Measurements from ENCODE around the gene SFXN1. TPM values are rescaled to one million over a fixed set of nuclear protein-coding genes. Genes with fewer than 3 reads are reported as not detected.
A peak's percentile ranks its signal among the peaks of the same experiment; 100 is the strongest.

The SFXN1 gene
- polyA plus RNA-seq, 3 donors: 5.8 to 10.3 (median 8.3) TPM

- Histone ChIP-seq H4K20me1 (ENCODE audit: insufficient read depth, low read length) (no peaks in the 10 kb centered on the region), H2AFZ (ENCODE audit: insufficient read depth, low read depth, low read length, poor library complexity, severe bottlenecking) (no peak overlapping the region), H3K27ac (ENCODE audit: low read depth in 1 of 2, low read length in 2 of 2) (no peak overlapping the region), H3K27me3 (ENCODE audit: control insufficient read depth in 2 of 2, insufficient read depth in 2 of 2, low read length in 2 of 2) (peaks cover 14 to 18% of the 10 kb centered on the region in 2 donors), H3K4me2 (replicated peaks; ENCODE audit: extremely low read depth, low read length, poor library complexity, severe bottlenecking) (no peak overlapping the region), H3K4me3 (replicated peaks in 1 of 3; ENCODE audit: low read depth in 2 of 3, low read length in 3 of 3) (no peak overlapping the region), H3K4me1 (ENCODE audit: control insufficient read depth in 1 of 2, insufficient read depth in 2 of 2, low read length in 2 of 2) (peaks cover 10 to 17% of the 10 kb centered on the region in 2 donors), H3K9ac (ENCODE audit: insufficient read depth, low read length, poor library complexity, severe bottlenecking) (no peak overlapping the region), H3K36me3 (replicated peaks in 1 of 2; ENCODE audit: control insufficient read depth in 1 of 2, insufficient read depth in 2 of 2, low read length in 2 of 2) (no peaks in the 10 kb centered on the region), H3K9me3 (replicated peaks in 1 of 2; ENCODE audit: control insufficient read depth in 1 of 2, insufficient read depth in 1 of 2, low read length in 2 of 2) (no peaks in the 10 kb centered on the region), H3K79me2 (ENCODE audit: insufficient read depth, low read length) (peaks cover 37% of the 10 kb centered on the region)
- no peak for TF ChIP-seq CTCF (IDR thresholded peaks at IDR 0.05)
- peaks cover 15 to 37% (median 27%) of the 10 kb centered on the region in 3 donors for H3K27me3 Mint-ChIP-seq (ENCODE audit: low read depth in 3 of 3)
- no peak overlapping the region for H3K27ac Mint-ChIP-seq
- no peak overlapping the region for H3K4me3 Mint-ChIP-seq
- H3K36me3 Mint-ChIP-seq: peaks cover 0 to 10% of the 10 kb centered on the region in 2 donors
- DNase-seq: no peak
- intact Hi-C loops (cut with micrococcal nuclease): no loop called here
- peaks cover 21% of the 10 kb centered on the region for H3K4me1 Mint-ChIP-seq
- H3K9me3 Mint-ChIP-seq: peaks cover 0 to 2% (median 0%) of the 10 kb centered on the region in 7 donors
- whole genome bisulfite sequencing (ENCODE audit: insufficient coverage): 67% methylated on average over 1 of the region's 5 CpGs
These were observed 920 bp upstream of the SFXN1 start for GRCh38 chr5:175477440-175477839.

GRCh38 chr5:175478008-175478383 lies 364 bp upstream of the SFXN1 start:
- peaks cover 10 to 17% of the 10 kb centered on the region in 2 donors for H3K4me1 ChIP-seq (ENCODE audit: control insufficient read depth in 1 of 2, insufficient read depth in 2 of 2, low read length in 2 of 2)
- WGBS (ENCODE audit: insufficient coverage): 2% methylated on average over 9 of the region's 12 CpGs
- H2AFZ ChIP-seq (ENCODE audit: insufficient read depth, low read depth, low read length, poor library complexity, severe bottlenecking): peak overlapping the region; percentile 94
- H3K9me3 ChIP-seq (replicated peaks in 1 of 2; ENCODE audit: control insufficient read depth in 1 of 2, insufficient read depth in 1 of 2, low read length in 2 of 2): no peaks in the 10 kb centered on the region
- Mint-ChIP-seq H3K4me3 (peak overlapping the region; percentile 73 to 76), H3K36me3 (peaks cover 2 to 14% of the 10 kb centered on the region in 2 donors), H3K27me3 (ENCODE audit: low read depth in 3 of 3) (peaks cover 15 to 35% (median 26%) of the 10 kb centered on the region in 3 donors), H3K4me1 (peaks cover 21% of the 10 kb centered on the region), H3K9me3 (peaks cover 0 to 2% (median 0%) of the 10 kb centered on the region in 7 donors), H3K27ac (peak overlapping the region in 1 of 7 donors; percentile 66)
- no peaks in the 10 kb centered on the region for H3K36me3 ChIP-seq (replicated peaks in 1 of 2; ENCODE audit: control insufficient read depth in 1 of 2, insufficient read depth in 2 of 2, low read length in 2 of 2)
- no peaks in the 10 kb centered on the region for H4K20me1 ChIP-seq (ENCODE audit: insufficient read depth, low read length)
- H3K4me3 ChIP-seq (replicated peaks in 1 of 3; ENCODE audit: low read depth in 2 of 3, low read length in 3 of 3): peak overlapping the region in 2 of 3 experiments; percentile 72 to 91
- H3K9ac ChIP-seq (ENCODE audit: insufficient read depth, low read length, poor library complexity, severe bottlenecking): peak overlapping the region; percentile 72
- DNase-seq: no peak
- peak overlapping the region; percentile 98 for H3K4me2 ChIP-seq (replicated peaks; ENCODE audit: extremely low read depth, low read length, poor library complexity, severe bottlenecking)
- TF ChIP-seq CTCF (IDR thresholded peaks at IDR 0.05): no peak
- intact Hi-C loops (cut with micrococcal nuclease): no loop called here
- no peak overlapping the region for H3K27ac ChIP-seq (ENCODE audit: low read depth in 1 of 2, low read length in 2 of 2)
- peaks cover 14 to 18% of the 10 kb centered on the region in 2 donors for H3K27me3 ChIP-seq (ENCODE audit: control insufficient read depth in 2 of 2, insufficient read depth in 2 of 2, low read length in 2 of 2)
- peaks cover 42% of the 10 kb centered on the region for H3K79me2 ChIP-seq (ENCODE audit: insufficient read depth, low read length)

Data from CD14-positive monocyte (primary cell).